Stimulated activated CD8-positive, alpha-beta memory T cell treated with anti-CD3 and anti-CD28 coated beads, Interleukin-12 subunit alpha, Interleukin-12 subunit beta, amount 100 ng/mL, for 24 hours (primary cell): ENCODE results near the gene LTB4R2.
"Not testable (repeated sequence)": the region's sequence is repeated elsewhere in the genome, so short reads cannot be mapped to it uniquely, and the experiment has no call there.

Experiments used
- DNase-seq: peaks from one replicate; pipeline ENCODE4 v3.0.0-alpha.2; 2020; ENCODE audit errors: extremely low read depth

LTB4R2 gene

GRCh38 chr14:24317141-24317928 lies 7.4 kb downstream of the LTB4R2 start:
- no peak for DNase-seq

DNA sequence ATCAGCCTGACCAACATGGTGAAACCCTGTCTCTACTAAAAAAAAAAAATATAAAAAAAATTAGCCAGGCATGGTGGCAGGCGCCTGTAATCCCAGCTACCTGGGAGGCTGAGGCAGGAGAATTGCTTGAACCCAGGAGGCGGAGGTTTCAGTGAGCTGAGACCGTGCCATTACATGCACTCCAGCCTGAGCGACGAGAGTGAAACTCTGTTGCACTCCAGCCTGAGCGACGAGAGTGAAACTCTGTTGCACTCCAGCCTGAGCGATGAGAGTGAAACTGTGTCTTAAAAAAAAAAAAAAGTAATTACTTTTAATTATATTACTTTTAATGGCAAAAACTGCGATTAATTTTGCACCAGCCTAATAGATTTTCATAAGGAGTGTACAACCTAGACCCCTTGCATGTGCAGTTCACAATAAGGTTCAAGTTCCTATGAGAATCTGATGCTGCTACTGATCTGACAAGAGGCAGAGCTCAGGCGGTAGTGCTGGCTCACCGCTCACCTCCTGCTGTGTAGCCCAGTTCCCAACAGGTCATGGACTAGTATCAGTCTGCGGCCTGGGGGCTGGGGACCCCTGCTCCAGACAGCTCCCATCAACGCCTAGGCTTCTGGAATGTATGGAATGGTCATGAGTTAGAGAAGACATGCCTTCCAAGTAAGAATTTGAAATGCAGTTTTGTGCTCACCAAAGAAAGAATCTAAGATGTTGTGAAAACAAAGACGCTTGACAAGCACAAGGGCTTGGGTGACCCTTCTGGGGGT lies 11.5 kb downstream of the LTB4R2 start:
- no peak for DNase-seq

GRCh38 chr14:24322672-24323071 lies 12.7 kb downstream of the LTB4R2 start:
- DNase-seq, result no peak

DNA sequence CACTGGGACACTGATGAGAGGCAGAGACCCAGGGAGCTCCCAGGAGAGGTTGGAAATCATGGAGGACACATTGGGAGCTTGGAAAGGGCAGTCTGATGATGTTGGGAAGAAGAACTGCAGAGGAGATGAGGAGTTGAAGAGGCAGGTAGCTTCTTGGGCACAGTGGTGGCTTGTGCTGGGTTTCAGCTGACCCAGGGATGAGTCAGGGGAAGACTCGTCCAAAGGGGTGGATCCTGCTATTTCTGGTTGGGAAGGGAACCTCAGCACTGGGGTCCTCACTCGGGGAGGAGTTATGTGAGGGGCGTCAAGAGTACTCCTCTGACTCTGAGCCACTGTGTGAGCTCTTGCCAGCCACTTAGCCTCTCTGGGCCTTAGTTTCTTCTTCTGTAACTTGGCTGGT lies 13.4 kb downstream of the LTB4R2 start:
- DNase-seq, result no peak

DNA sequence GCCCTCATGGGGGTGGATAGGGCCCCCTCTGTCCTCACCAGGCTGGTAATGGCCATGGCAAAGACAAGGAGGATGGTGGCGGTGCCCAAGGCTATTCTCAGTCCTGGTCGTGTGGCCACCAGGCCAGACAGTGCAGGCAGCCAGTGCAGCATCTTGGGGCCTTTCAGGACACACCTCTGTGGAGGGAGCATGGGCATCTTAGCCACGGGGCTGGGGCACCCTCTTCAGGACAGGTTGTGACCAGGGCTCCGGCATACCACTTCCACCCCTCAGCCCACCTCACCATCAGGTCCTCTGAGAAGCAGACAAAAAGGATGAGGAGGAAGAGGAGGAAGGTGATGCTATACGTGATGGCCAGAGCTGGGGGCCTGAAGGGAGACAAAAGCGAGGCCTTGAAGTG lies 14.1 kb downstream of the LTB4R2 start:
- no peak for DNase-seq

- no peak for DNase-seq
These were observed 15.1 kb downstream of the LTB4R2 start for GRCh38 chr14:24325041-24325530.

DNA sequence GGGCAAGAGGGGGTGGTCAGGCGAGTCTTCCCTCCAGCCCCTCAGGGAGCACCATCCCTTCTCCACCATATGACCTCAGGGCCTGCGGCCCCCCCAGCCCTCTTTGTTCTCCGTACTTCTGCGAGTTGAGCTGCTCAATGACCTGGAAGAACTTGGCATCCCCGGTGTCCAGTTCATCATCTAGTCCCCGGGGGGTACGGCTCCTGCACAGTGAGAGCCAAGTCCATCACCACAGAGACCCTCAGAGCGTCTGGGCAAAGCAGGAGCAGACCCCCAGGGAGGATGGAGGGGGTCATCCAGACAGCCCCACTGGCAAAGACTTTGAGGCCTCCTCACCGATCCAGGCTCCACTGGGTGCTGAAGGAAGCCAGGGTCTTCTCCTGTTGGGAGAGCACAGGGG lies 16.0 kb downstream of the LTB4R2 start:
- DNase-seq, result no peak

GRCh38 chr14:24327303-24327702 lies 17.4 kb downstream of the LTB4R2 start:
- no peak for DNase-seq

DNA sequence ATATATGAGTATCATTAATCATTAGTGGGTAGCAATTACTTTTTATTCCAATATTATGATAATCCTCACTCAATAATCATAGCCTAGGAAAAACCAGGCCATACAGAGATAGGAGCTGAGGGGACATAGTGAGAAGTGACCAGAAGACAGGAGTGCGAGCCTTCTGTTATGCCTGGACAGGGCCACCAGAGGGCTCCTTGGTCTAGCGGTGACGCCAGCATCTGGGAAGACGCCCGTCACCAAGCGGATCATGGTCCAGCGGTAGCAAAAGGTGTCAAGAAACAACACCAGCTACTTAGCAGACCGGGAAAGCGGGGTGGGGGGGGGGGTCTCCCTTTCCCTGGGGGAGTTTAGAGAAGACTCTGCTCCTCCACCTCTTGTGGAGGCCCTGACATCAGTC lies 18.0 kb downstream of the LTB4R2 start:
- DNase-seq, result not testable (repeated sequence)

- no peak for DNase-seq
These were observed 19.2 kb downstream of the LTB4R2 start for GRCh38 chr14:24329073-24329663.

DNA sequence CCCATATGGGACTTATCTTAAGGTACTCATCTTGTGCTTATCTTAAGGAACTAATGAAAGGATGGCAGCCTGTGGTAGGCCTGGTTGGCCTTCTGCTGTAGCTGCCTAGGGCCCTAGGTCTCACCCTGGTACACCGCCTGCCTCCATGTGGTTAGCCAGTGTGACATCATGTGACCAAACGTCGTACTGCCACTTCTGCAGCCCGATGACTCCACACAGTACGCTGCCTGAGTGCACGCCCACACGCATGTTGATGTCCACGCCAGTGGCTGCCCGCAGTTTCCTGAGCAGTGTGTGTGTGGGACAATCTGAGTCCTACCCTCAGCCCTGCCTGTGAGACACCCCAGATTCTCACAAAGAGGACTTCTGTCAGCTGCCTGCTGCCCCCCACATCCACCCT lies 19.8 kb downstream of the LTB4R2 start:
- no peak for DNase-seq

- no peak for DNase-seq
These were observed 21.2 kb downstream of the LTB4R2 start for GRCh38 chr14:24330973-24331674.

- no peak for DNase-seq
These were observed 21.9 kb downstream of the LTB4R2 start for GRCh38 chr14:24331731-24332267.

GRCh38 chr14:24332268-24332993 lies 22.5 kb downstream of the LTB4R2 start:
- DNase-seq, result peak; percentile 49

DNA sequence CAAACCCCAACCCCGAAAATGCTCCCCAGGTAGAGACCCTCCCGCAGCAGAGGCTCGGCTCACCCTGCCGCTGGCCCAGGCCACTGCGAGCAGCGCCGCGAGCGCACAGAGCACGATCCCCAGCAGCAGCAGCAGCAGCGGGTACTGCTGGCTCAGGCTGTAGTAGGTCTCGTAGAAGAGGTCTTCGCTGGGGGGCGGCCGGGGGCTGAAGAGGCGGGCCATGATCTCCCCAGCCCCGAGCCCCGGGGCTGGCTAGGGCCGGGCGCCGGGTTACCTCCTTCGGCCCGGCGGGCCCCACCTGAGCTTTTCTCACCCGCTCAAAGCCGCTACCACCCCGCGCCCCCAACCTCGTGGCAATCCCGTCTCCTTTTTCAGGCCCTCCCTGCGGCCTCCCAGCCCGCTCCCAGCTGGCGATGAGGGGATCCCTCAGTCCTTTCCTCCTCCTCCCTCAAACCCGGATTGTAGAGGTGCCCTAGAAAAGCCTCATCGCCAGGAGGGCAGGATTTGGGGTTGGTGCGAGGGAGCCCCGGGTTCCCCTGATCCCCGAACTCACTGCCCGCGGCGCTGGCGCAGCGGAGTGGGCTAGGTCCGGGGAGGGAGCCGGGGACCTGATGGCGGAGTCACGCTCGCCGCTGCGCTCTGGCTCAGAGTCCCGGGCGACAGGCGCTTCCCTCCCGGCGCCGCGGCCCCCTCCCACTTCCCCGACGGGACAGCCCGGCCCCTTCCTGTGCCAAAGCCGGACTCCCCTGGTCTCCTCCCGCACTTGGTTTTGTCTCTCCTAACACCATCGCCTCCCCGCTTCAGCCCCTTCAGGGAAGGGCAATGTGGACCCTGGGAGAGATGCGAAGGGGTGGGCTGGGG lies 24.7 kb downstream of the LTB4R2 start, which contains the start of gene ADCY4:
TSS of gene ADCY4 (minus strand) at position 641 of the 861 bp plus-strand sequence. CDS start at position 222, 419 bp downstream.
- no peak for DNase-seq

- no peak for DNase-seq
These were observed 25.7 kb downstream of the LTB4R2 start for GRCh38 chr14:24335461-24336171.

- no peak for DNase-seq
These were observed 27.3 kb downstream of the LTB4R2 start for GRCh38 chr14:24337144-24337823.

GRCh38 chr14:24337824-24338175 lies 27.9 kb downstream of the LTB4R2 start:
- DNase-seq, result no peak

DNA sequence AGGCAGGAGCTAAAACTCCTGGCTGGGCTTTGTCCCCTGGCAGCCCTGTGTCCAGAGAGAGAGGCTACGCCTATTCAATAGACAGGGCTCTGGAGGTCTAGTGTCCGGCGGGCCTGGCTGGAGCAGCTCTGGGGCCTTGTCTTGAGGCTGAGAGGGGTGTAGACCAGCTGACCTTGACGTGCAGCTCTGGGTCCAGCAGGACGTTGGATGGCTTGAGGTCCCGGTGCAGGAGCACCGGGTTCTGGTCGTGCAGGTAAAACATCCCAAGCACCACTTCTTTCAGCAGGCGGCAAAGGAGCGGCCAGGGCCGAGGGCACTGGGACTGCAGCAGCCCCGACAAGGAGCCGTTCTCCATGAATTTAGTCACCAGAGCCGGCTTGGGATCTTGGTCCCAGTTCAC lies 28.9 kb downstream of the LTB4R2 start:
- DNase-seq, result no peak
